ENCODE data around the gene ALK.

Gene ALK

GRCh38 chr2:29598978-29599377 lies 322.4 kb downstream of the ALK start:
- CTCF ChIA-PET = interaction anchor here (0.6 kb wide), 1 partner anchor 10 kb away, joined by 3 read pairs; no protein-coding TSS in a partner anchor
- TF ChIP-seq ZFHX2 (tag by site-specific recombination; conservative IDR thresholded peaks at IDR 0.05) (no peak), ZNF510 (tag by site-specific recombination; IDR thresholded peaks at IDR 0.05; ENCODE audit: insufficient replicate concordance) (no peak), ZNF548 (tag by site-specific recombination; IDR thresholded peaks at IDR 0.05) (no peak), ZXDB (tag by site-specific recombination; IDR thresholded peaks at IDR 0.05) (no peak)
- TF ChIP-seq, protein P1, sequence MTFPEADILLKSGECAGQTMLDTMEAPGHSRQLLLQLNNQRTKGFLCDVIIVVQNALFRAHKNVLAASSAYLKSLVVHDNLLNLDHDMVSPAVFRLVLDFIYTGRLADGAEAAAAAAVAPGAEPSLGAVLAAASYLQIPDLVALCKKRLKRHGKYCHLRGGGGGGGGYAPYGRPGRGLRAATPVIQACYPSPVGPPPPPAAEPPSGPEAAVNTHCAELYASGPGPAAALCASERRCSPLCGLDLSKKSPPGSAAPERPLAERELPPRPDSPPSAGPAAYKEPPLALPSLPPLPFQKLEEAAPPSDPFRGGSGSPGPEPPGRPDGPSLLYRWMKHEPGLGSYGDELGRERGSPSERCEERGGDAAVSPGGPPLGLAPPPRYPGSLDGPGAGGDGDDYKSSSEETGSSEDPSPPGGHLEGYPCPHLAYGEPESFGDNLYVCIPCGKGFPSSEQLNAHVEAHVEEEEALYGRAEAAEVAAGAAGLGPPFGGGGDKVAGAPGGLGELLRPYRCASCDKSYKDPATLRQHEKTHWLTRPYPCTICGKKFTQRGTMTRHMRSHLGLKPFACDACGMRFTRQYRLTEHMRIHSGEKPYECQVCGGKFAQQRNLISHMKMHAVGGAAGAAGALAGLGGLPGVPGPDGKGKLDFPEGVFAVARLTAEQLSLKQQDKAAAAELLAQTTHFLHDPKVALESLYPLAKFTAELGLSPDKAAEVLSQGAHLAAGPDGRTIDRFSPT (tag by site-specific recombination; IDR thresholded peaks at IDR 0.05) = no peak

GRCh38 chr2:29597035-29597434 lies 324.4 kb downstream of the ALK start:
- Histone ChIP-seq H3K36me3 (ENCODE audit: control insufficient read depth in 2 of 2, insufficient read depth in 1 of 2, low read length in 2 of 2) (no peaks in the 10 kb centered on the region), H3K4me1 (ENCODE audit: control insufficient read depth, insufficient read depth, low read length) (no peaks in the 10 kb centered on the region), H3K9me3 (ENCODE audit: control insufficient read depth, insufficient read depth, low read depth, low read length) (no peaks in the 10 kb centered on the region), H3K4me3 (ENCODE audit: low read depth, low read length) (no peak overlapping the region), H3K27ac (ENCODE audit: extremely low read depth, low read depth, low read length) (no peak overlapping the region)
- POLR2A ChIA-PET = no interaction called here
- TF ChIP-seq GLIS1 (tag by site-specific recombination; IDR thresholded peaks at IDR 0.05) = no peak
- TF ChIP-seq BCL11B (tag by site-specific recombination; IDR thresholded peaks at IDR 0.05; ENCODE audit: low read depth) = no peak
- no peak for TF ChIP-seq SP3 (tag by site-specific recombination; IDR thresholded peaks at IDR 0.05)
- TF ChIP-seq OSR2 (tag by site-specific recombination; IDR thresholded peaks at IDR 0.05) = no peak
- TF ChIP-seq ZBTB6 (tag by site-specific recombination; IDR thresholded peaks at IDR 0.05) = no peak
- TF ChIP-seq KLF9 (tag by site-specific recombination; IDR thresholded peaks at IDR 0.05; ENCODE audit: low read depth) = no peak
- no peak for TF ChIP-seq ZNF596 (tag by site-specific recombination; IDR thresholded peaks at IDR 0.05)
- TF ChIP-seq ZNF76 (tag by site-specific recombination; IDR thresholded peaks at IDR 0.05; ENCODE audit: borderline replicate concordance, low read depth) = no peak
- TF ChIP-seq ZNF426 (tag by site-specific recombination; IDR thresholded peaks at IDR 0.05) = no peak
- TF ChIP-seq ZNF530 (tag by site-specific recombination; IDR thresholded peaks at IDR 0.05; ENCODE audit: low read depth) = no peak
- no peak for TF ChIP-seq ZNF350 (tag by site-specific recombination; IDR thresholded peaks at IDR 0.05)
- CTCF ChIA-PET = no interaction called here

More at GRCh38 chr2:29598978-29599377, 322.4 kb downstream of the ALK start:
- H3K4me3 ChIP-seq (ENCODE audit: low read depth, low read length) = no peak overlapping the region
- POLR2A ChIA-PET = interaction anchor here (0.6 kb wide), 1 partner anchor 145 kb away, joined by 3 read pairs; no protein-coding TSS in a partner anchor
- H3K27ac ChIP-seq (ENCODE audit: extremely low read depth, low read depth, low read length) = no peak overlapping the region
- H3K36me3 ChIP-seq (ENCODE audit: control insufficient read depth in 2 of 2, insufficient read depth in 1 of 2, low read length in 2 of 2) = no peaks in the 10 kb centered on the region
- no peaks in the 10 kb centered on the region for H3K9me3 ChIP-seq (ENCODE audit: control insufficient read depth, insufficient read depth, low read depth, low read length)
- H3K4me1 ChIP-seq (ENCODE audit: control insufficient read depth, insufficient read depth, low read length) = no peaks in the 10 kb centered on the region

DNA sequence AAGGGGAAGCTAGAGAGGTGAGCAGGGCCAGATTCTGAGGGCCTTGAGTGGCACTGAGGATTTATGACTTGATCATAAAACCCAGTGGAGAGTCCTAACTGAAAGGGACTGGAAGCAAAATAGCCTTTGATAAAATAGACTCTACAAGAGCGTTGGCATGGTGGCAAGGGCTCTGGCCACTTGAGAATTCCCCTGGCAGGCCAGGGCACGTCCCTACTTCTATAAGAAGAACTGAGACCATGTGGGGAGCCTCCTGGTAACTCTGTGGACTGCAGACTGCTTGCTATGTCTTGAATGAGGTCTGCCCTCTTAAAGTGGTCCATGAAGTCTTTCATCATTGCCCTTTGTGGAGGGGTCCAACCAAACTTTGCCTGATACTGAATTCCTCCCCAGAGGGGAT lies 324.8 kb downstream of the ALK start:
- Histone ChIP-seq H3K4me1 (ENCODE audit: control insufficient read depth, insufficient read depth, low read length) (no peaks in the 10 kb centered on the region), H3K9me3 (ENCODE audit: control insufficient read depth, insufficient read depth, low read depth, low read length) (no peaks in the 10 kb centered on the region), H3K36me3 (ENCODE audit: control insufficient read depth in 2 of 2, insufficient read depth in 1 of 2, low read length in 2 of 2) (no peaks in the 10 kb centered on the region), H3K4me3 (ENCODE audit: low read depth, low read length) (no peak overlapping the region), H3K27ac (ENCODE audit: extremely low read depth, low read depth, low read length) (no peak overlapping the region)
- CTCF ChIA-PET = no interaction called here
- POLR2A ChIA-PET = no interaction called here
- TF ChIP-seq ZNF354C (tag by site-specific recombination; IDR thresholded peaks at IDR 0.05; ENCODE audit: borderline replicate concordance, low read depth) (no peak), CTCF (tag by site-specific recombination; IDR thresholded peaks at IDR 0.05) (no peak), REPIN1 (tag by site-specific recombination; IDR thresholded peaks at IDR 0.05; ENCODE audit: low read depth) (no peak)
- TF ChIP-seq, protein P2, sequence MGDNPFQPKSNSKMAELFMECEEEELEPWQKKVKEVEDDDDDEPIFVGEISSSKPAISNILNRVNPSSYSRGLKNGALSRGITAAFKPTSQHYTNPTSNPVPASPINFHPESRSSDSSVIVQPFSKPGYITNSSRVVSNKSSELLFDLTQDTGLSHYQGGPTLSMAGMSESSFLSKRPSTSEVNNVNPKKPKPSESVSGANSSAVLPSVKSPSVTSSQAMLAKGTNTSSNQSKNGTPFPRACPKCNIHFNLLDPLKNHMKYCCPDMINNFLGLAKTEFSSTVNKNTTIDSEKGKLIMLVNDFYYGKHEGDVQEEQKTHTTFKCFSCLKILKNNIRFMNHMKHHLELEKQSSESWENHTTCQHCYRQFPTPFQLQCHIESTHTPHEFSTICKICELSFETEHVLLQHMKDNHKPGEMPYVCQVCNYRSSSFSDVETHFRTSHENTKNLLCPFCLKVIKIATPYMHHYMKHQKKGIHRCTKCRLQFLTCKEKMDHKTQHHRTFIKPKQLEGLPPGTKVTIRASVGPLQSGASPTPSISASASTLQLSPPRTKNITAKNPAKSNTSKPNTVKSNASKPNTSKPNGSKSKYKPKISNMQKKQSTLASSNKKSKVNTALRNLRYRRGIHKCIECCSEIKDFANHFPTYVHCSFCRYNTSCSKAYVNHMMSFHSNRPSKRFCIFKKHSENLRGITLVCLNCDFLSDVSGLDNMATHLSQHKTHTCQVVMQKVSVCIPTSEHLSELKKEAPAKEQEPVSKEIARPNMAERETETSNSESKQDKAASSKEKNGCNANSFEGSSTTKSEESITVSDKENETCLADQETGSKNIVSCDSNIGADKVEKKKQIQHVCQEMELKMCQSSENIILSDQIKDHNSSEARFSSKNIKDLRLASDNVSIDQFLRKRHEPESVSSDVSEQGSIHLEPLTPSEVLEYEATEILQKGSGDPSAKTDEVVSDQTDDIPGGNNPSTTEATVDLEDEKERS (tag by site-specific recombination; IDR thresholded peaks at IDR 0.05) = no peak

Data from HEK293 (cell line).